KOPT-K1 (cell line): Measurements from ENCODE around the gene MAP4K3.
A peak's percentile ranks its signal among the peaks of the same experiment; 100 is the strongest.

ENCODE experiments used
- H3K27ac ChIP-seq: fragments of 200-600 bp; sonication (generic); 2 replicates; pipeline ENCODE4 v1.5.1; 2016; ENCODE audit warnings: antibody characterized with exemption, mild to moderate bottlenecking, low read depth, low read length; ENCODE audit not compliant: poor library complexity, severe bottlenecking
- H3K36me3 ChIP-seq: fragments of 200-600 bp; sonication (generic); 2 replicates; pipeline ENCODE4 v1.5.1; 2017; ENCODE audit warnings: antibody characterized with exemption, mild to moderate bottlenecking, low read length, moderate library complexity; ENCODE audit not compliant: insufficient read depth
- H3K9me3 ChIP-seq: fragments of 200-600 bp; sonication (generic); 2 replicates; pipeline ENCODE4 v1.5.1; 2017; ENCODE audit warnings: antibody characterized with exemption, low read length, mild to moderate bottlenecking; ENCODE audit not compliant: insufficient read depth, poor library complexity, severe bottlenecking

The MAP4K3 gene

DNA sequence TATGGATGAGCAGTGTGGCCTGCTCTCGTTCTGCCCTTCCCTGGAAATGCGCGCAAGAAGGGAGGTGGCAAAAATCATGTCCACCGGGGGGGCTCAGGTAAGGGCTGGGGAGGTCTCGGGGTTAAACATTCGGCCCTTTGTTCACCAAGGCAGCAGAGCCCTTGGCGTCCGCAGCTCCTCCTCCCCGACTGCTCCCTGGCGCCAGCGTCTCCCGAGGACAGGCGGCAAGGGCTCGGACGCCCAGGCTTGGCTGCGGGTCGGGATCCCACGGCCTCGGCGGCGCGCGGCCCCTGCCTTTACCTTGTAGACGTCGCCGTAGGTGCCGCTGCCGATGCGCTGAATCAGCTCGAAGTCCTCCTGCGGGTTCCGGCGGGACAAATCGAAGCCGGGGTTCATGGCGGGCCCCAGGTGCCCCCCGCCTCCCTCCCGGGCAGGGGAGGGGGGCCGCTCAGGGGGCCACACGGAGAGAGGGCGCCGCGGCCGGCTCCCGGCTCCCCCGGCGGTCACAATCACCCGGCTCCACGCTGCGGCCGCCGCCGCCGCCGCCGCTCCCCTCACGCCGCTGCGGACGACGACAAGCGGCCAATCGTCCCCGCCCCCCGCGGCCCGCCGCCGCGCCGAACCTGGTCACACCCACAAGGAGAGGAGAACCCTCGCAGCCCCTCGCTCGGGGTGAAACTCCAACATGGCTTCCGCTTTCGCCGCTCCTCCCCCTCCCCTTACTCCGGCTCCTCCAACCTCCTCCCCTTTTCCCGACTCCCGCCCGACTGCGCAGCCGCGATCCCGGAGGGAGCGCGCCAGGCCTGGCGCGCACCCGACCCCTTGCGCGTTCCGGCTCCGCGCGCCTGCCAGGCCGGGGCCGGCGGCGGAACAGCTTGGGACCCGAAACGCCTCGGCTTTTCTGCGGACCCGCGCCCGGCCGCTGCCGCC is at the start of gene MAP4K3:
MAP4K3 (minus strand) TSS at position 694 of the 930 bp plus-strand sequence; CDS start at position 396, 298 bp downstream.
- no peaks in the 10 kb centered on the region for H3K36me3 ChIP-seq
- peak within 1 kb of the TSS; percentile 76 for H3K27ac ChIP-seq
- H3K9me3 ChIP-seq: no peaks in the 10 kb centered on the region

DNA sequence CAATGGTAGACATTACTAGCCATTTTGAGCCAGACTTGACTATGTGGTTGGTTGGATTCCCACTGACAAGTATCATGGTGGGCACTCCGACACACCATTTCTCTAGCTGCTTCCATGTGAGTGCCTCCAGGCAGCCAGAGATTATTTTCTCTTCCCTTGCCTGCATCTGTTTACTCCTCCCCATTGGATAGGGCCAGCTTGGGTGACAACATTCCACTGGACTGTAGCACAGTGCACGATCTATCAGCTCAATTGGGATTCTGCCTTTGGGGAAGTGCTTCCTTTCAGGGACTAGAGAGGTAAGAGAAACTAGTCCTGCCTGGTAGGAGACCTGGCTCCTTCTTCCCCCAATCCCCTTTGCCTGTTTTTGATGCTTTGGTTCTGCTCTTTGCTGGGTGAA is 49.0 kb upstream of the MAP4K3 start:
- H3K27ac ChIP-seq: no peak overlapping the region
- H3K36me3 ChIP-seq: no peaks in the 10 kb centered on the region
- H3K9me3 ChIP-seq: no peaks in the 10 kb centered on the region

DNA sequence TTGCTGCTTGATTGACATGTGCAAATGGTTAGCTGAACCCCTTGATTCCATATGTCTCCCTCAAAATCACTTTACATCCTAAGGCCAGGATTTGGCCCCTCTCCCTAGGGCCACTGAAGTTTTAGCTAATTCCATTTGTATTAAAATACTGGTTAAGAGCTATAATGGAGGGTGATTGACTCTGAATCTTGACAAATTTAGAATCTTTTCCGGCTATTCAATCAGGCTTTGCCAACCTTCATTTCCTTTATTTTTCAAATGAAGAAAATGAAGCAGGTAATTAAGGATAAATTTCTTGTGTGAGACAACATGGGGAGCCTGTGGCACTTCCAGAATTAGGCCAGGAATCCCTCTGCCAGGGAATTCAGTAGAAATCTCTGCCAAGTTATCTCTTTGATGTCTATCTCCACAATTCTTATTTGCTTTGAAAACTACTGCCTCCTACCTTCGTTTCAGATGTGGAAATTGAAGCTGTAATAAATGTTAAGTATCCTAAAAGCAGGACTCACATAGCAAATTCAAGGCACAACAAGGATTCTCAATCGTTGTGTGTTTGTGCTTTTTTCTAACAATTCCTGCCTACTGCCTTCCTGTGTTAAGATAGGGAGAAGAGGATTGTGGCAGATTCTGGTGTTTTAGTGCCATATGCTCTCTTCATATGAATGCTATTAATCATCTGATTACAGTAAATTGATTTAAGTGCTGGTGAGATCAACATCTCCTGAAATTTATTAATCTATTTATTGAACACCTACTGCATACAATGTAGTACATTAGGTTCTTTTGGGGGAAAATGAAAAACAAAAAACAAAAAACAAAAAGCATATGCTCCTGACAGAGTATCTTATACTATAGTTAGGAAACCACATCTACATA is 47.8 kb upstream of the MAP4K3 start:
- no peak overlapping the region for H3K27ac ChIP-seq
- no peaks in the 10 kb centered on the region for H3K36me3 ChIP-seq
- H3K9me3 ChIP-seq: no peaks in the 10 kb centered on the region

DNA sequence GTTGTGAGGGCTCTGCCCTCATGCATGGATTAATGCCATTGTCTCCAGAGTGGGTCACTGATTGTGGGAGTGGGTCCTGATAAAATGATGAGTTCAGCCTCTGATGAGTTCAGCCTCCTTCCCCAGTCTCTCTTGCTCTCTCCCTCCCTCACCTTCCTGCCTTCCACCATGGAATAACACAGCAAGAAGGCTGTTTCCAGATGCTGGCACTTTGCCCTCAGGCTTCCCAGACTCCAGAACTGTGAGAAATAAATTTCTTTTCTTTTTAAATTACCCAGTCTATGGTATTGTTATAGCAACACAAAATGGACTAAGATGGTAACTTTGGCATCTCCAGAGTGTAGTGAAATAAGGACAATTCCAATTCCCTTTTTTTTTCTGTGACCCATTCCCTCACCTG is 47.1 kb upstream of the MAP4K3 start:
- Histone ChIP-seq H3K36me3 (no peaks in the 10 kb centered on the region), H3K27ac (no peak overlapping the region), H3K9me3 (no peaks in the 10 kb centered on the region)

DNA sequence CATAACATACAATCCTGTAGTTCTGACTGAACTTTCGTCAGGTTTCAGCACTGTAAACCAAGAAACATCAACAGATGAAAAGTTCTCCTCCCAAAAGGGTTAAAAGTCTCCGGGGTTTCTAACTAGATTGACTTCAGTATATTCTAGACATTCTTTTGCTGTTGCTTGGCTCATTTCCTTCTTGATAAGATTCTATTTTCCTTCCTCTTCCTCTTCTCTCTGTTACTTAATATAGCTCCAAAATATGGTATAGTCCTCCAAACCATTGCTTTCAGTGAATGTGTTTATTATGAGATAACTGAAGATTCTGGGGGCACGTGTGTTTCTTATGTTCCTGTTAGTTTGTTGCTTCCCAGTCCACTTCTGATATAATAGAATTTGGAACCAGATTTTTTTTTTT is 46.4 kb upstream of the MAP4K3 start:
- H3K27ac ChIP-seq: no peak overlapping the region
- no peaks in the 10 kb centered on the region for H3K36me3 ChIP-seq

DNA sequence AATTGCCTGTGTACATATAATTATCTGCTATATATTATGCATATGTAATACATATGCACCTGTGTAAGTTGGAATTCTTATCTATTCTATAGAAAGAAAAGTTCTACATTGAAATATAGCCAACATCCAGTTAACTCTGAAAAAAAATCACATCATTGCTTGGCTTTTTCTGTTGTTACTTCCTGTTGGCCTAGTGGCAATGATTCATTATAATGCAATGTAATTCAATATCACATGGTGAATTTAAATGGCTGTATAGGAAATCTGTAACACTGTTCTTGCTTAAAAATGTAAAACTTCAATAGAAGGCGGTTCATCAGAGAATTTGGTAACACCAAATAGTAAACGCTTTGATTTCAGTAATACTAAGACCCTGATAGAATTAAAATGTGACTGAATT is 44.5 kb upstream of the MAP4K3 start:
- Histone ChIP-seq H3K27ac (no peak overlapping the region), H3K36me3 (no peaks in the 10 kb centered on the region), H3K9me3 (peaks cover 6% of the 10 kb centered on the region)

More for the DNA sequence above, 46.4 kb upstream of the MAP4K3 start:
- H3K9me3 ChIP-seq: no peaks in the 10 kb centered on the region

DNA sequence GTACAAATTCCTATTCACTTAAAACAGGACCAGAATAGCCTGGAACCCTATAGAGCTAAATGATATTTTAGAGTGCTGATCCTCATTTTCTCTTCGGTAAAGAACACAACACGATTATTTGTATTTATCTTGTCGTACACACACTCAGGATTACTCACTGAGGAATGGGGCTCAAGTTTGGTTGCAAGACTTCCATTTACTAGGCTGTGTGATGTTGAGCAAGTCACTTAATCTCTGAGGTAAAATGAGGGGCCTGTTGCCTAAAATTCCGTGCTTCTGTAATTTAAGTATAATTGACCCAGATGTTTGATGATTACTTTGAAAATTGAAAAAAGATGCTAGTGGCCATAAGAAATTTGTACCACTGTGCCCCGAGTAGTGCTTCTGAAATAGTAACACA is 42.6 kb upstream of the MAP4K3 start:
- H3K36me3 ChIP-seq: no peaks in the 10 kb centered on the region
- peaks cover 6% of the 10 kb centered on the region for H3K9me3 ChIP-seq
- no peak overlapping the region for H3K27ac ChIP-seq

DNA sequence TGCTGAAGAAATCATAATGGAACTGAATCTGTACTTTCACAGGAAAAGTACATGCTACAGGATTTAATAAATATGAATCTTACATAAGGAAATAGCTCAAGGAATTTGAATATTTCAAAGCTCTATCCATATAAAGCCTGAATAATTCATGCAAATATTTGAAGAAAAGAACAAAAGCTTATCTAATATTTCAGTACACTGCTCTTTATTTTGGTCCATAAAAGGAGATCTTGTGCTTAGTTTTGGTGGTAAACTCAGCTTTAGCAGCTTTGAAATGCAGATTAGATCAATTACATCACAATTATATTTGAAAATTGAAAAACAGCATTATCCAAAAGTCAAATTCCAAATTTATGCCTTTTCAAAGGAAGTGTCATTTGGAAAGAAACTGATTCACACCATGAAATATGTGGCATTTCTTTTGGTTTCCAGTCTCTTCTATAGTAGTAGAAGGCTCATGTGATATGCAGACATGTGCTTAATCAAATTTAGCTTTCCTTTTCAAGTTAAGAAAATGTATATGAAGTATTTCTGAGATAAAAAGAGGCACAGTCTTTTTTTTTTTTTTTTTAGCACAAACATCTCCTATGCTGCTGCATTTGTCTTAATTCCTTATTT is 42.1 kb upstream of the MAP4K3 start:
- H3K36me3 ChIP-seq: no peaks in the 10 kb centered on the region
- no peak overlapping the region for H3K27ac ChIP-seq
- peaks cover 6% of the 10 kb centered on the region for H3K9me3 ChIP-seq

DNA sequence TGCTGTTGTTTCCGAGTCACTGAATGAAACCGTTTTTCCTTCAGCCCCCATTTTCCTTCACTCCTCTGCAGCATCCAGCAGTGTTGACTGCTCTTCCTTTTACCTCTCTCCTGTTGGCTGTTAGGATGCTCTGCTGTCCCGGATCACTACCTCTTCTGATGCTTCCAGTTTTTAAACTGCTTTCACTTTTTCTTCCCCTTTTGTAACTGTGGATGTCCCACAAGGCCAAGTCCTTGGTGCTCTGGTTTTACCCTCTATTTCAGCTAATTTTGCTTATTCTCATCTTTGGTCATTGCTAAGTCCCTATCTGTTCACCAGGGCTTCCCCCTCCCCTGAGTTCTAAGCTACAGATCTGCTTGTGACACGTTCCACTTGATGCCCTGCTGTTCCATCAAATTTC is 39.4 kb upstream of the MAP4K3 start:
- Histone ChIP-seq H3K9me3 (peaks cover 6% of the 10 kb centered on the region), H3K36me3 (no peaks in the 10 kb centered on the region), H3K27ac (no peak overlapping the region)

DNA sequence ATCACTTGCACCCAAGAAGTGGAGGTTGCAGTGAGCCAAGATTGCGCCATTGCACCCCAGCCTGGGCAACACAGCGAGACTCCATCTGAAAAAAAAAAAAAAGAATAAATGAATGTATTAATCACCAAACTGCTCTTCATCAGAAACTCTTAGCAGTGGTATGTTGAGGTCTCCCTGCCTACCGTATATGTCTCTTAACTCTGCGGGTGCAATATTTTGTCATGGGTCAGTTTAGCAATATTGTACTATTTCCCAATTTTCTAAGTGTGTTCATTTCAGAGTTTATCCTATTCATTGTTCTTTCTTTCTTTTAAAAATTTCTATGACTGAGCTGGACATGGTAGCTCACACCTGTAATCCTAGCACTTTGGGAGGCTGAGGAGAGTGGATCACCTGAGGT is 37.9 kb upstream of the MAP4K3 start:
- Histone ChIP-seq H3K27ac (no peak overlapping the region), H3K9me3 (peaks cover 6% of the 10 kb centered on the region), H3K36me3 (no peaks in the 10 kb centered on the region)

DNA sequence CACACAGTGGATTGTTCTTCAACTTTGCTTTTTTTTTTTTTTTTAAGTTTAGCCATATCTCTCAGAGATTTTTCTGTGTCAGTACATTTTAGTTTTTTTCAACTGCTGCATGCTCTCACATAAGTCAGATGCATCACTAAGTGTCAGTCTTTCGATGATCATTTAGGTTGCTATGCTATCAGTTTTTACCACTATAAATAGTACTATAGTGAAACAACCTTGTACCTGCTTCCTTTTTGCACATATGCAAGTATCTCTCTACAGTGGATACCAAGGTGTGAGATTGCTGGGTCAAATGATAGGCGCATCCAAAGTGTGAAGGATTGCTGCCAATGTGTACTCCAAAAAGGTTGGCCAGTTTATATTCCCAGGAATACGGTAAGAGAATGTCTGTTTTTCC is 33.5 kb upstream of the MAP4K3 start:
- Histone ChIP-seq H3K9me3 (no peaks in the 10 kb centered on the region), H3K36me3 (no peaks in the 10 kb centered on the region), H3K27ac (no peak overlapping the region)

DNA sequence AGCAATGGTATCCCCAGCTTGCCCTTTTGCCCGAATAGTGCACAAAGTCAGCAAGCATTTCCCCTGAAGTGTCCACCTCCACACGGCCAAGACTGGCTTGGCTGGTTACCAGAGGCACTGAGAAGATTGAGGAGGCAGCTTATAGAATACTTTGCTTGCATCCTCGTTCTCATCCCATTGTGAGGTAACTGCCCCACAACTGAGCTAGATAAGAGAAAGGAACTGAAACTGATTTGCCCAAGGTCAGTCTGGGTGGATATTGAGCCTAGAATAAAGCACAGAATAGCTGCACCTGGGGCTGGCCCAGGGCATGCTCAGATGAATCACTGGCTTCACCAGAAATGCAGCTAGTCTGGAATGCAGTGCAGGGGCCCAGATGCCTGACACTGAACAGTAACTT is 32.7 kb upstream of the MAP4K3 start:
- Histone ChIP-seq H3K36me3 (no peaks in the 10 kb centered on the region), H3K27ac (no peak overlapping the region)

DNA sequence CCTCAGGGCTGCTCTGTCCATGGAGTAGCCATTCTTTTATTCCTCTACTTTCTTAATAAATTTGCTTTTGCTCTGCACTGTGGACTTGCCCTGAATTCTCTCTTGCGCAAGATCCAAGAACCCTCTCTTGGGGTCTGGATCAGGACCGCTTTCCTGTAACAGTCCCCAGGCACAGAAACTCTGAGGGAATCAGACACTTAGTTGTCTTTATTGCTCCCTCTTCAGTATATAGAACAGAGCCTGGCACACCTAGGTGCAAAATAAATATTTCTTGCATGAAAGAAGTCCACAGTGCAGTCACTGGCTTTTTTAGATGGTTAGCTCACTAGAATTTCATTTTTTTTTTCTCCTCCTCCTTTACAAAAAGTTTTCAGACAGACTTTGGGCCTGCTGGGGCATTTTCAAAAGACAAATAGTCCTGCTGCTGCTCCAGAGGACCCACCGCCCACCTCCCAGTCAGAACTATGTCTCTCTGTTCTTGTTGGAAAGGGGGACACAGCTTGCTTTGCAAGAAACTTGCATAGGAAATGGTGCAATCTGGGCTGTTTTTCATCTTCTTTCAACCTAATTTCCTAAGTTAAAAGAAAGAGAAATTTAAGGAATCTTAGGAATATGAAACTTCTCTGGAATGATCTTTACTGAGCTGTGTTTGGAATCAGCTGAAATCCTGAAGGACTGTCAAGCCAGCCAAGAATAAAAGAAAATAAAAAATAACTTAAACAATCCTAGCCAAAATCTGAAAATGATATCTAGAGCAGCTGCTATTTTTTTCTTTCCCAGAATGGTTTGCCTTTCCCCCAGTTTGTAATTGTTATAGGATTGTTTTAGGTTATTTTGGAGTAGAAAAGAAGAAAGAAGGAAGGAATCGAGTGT is 31.7 kb upstream of the MAP4K3 start:
- no peak overlapping the region for H3K27ac ChIP-seq
- H3K36me3 ChIP-seq: no peaks in the 10 kb centered on the region
- H3K9me3 ChIP-seq: no peaks in the 10 kb centered on the region

More for the DNA sequence above, 32.7 kb upstream of the MAP4K3 start:
- H3K9me3 ChIP-seq: no peaks in the 10 kb centered on the region

DNA sequence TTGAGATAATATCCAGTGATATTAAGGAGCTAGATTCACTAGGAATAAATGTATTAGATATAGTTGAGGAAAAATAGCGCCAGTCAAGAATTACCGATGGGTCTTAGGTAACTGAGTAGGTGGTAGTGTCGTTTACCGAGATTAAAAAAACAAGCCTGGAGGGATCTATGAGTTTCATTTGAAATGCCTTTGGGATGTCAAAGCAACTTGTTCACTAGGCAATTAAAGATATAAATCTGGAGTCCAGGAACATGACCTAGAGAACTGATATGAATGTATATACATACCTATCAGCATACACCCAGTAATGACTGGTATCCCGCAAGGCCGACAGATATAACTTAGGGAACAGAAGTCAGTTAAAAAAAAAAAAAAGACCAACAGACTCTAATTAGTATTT is 29.2 kb upstream of the MAP4K3 start:
- H3K9me3 ChIP-seq: no peaks in the 10 kb centered on the region
- H3K27ac ChIP-seq: no peak overlapping the region
- H3K36me3 ChIP-seq: no peaks in the 10 kb centered on the region
